ENCODE results near the gene GABRG3. TPM values are rescaled to one million over a fixed set of nuclear protein-coding genes. Genes with fewer than 3 reads are reported as not detected.

The GABRG3 gene
- total and polyA plus RNA-seq, 4 donors = 0.02 to 0.19 TPM; not detected in 2

GRCh38 chr15:27506752-27507151, 535.8 kb downstream of the GABRG3 start:
- Histone ChIP-seq H3K27me3 (ENCODE audit: control insufficient read depth in 4 of 4, insufficient read depth in 4 of 4, low read length in 3 of 4) (no peaks in the 10 kb centered on the region), H3K9me3 (ENCODE audit: control insufficient read depth in 4 of 4, low read length in 3 of 4) (peaks cover 0 to 12% (median 2%) of the 10 kb centered on the region in 4 donors), H3K4me3 (ENCODE audit: low read depth in 1 of 3, low read length in 3 of 3) (no peak overlapping the region), H3K4me1 (ENCODE audit: control insufficient read depth in 4 of 4, insufficient read depth in 4 of 4, low read length in 3 of 4) (no peaks in the 10 kb centered on the region), H3K36me3 (ENCODE audit: control insufficient read depth in 4 of 4, insufficient read depth in 3 of 4, low read depth in 1 of 4, low read length in 3 of 4) (no peaks in the 10 kb centered on the region), H3K9ac (ENCODE audit: low read depth in 1 of 2, low read length in 2 of 2) (no peak overlapping the region), H3K27ac (ENCODE audit: low read depth in 1 of 2, low read length in 2 of 2) (no peak overlapping the region)
- no peak for TF ChIP-seq NR2F2 (IDR thresholded peaks at IDR 0.05)
- no peak for TF ChIP-seq CTCF (IDR thresholded peaks at IDR 0.05; ENCODE audit: low read depth, low read length, missing input control)
- no peak for TF ChIP-seq ZBTB33 (IDR thresholded peaks at IDR 0.05)
- no peak for TF ChIP-seq HNF4G (IDR thresholded peaks at IDR 0.05)
- TF ChIP-seq EGR1 (IDR thresholded peaks at IDR 0.05; ENCODE audit: low read depth in 2 of 2) = no peak
- TF ChIP-seq SP1 (IDR thresholded peaks at IDR 0.05) = no peak
- no peak for TF ChIP-seq HNF4A (conservative IDR thresholded peaks at IDR 0.05)
- no peak for TF ChIP-seq MAX (IDR thresholded peaks at IDR 0.05)
- TF ChIP-seq GABPA (IDR thresholded peaks at IDR 0.05 in 1 of 2, conservative IDR thresholded peaks at IDR 0.05 in 1 of 2) = no peak
- TF ChIP-seq JUND (IDR thresholded peaks at IDR 0.05) = no peak
- no peak for TF ChIP-seq FOXA2 (IDR thresholded peaks at IDR 0.05)
- no peak for TF ChIP-seq ATF3 (IDR thresholded peaks at IDR 0.05)
- TF ChIP-seq FOXA1 (IDR thresholded peaks at IDR 0.05) = no peak
- no peak for TF ChIP-seq REST (IDR thresholded peaks at IDR 0.05)
- no peak for TF ChIP-seq RAD21 (IDR thresholded peaks at IDR 0.05)
- no peak for TF ChIP-seq RXRA (IDR thresholded peaks at IDR 0.05)
- no peak for TF ChIP-seq YY1 (IDR thresholded peaks at IDR 0.05)
- TF ChIP-seq TAF1 (conservative IDR thresholded peaks at IDR 0.05) = no peak
- no peak for DNase-seq (ENCODE audit: low spot score)

Measured in liver (tissue), 9 donors.